Neural progenitor cell (in vitro differentiated cells): ENCODE data around the gene PLK2.

ENCODE experiments used
- CTCF ChIP-seq: fragments of 200-600 bp; sonication (generic); IDR thresholded peaks from 2 replicates; pipeline ENCODE4 v1.5.1; 2017; ENCODE audit warnings: antibody characterized with exemption, mild to moderate bottlenecking
- EZH2 ChIP-seq: fragments of 200-600 bp; sonication (generic); IDR thresholded peaks from 2 replicates; pipeline ENCODE4 v1.6.1; 2017; ENCODE audit warnings: antibody characterized with exemption, mild to moderate bottlenecking, moderate library complexity

- TF ChIP-seq CTCF: no peak
- TF ChIP-seq EZH2: no peak
Measured at GRCh38 chr5:58437661-58438060, 22.2 kb downstream of the PLK2 start.
